ENCODE measurements around the gene CASP7. TPM values are rescaled to one million over a fixed set of nuclear protein-coding genes. Genes with fewer than 3 reads are reported as not detected.

Gene CASP7
- total RNA-seq, 1 donor from 2014 or later: 13.8 TPM

DNA sequence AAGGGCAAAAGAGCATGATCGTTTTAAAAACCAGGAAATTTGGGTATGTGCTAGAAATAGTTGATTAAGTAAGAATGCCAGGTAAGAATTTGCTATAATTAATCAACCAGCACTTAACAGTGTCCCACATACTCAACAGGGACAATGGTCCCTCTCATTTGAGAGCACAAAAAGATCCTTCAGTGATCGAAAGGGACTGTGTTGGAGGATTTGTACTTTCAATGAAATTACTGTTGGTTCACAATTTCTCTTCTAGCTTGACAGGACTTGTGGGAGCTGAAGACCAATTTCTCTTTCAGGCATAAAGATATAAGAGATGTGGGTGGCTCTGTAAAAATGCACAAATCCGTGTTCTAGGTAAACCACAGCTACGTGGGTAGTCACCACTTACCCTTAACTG is 59.3 kb downstream of the CASP7 start:
- H3K27me3 ChIP-seq: no peaks in the 10 kb centered on the region
- no peak for DNase-seq (ENCODE audit: extremely low spot score in 2 of 2)
- no peak overlapping the region for H3K4me3 ChIP-seq
- TF ChIP-seq, protein P1, sequence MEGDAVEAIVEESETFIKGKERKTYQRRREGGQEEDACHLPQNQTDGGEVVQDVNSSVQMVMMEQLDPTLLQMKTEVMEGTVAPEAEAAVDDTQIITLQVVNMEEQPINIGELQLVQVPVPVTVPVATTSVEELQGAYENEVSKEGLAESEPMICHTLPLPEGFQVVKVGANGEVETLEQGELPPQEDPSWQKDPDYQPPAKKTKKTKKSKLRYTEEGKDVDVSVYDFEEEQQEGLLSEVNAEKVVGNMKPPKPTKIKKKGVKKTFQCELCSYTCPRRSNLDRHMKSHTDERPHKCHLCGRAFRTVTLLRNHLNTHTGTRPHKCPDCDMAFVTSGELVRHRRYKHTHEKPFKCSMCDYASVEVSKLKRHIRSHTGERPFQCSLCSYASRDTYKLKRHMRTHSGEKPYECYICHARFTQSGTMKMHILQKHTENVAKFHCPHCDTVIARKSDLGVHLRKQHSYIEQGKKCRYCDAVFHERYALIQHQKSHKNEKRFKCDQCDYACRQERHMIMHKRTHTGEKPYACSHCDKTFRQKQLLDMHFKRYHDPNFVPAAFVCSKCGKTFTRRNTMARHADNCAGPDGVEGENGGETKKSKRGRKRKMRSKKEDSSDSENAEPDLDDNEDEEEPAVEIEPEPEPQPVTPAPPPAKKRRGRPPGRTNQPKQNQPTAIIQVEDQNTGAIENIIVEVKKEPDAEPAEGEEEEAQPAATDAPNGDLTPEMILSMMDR (IDR thresholded peaks at IDR 0.05): no peak
- TF ChIP-seq POLR2A (IDR thresholded peaks at IDR 0.05) (no peak), POLR2AphosphoS5 (IDR thresholded peaks at IDR 0.05; ENCODE audit: insufficient read depth in 1 of 2, low read depth in 1 of 2) (no peak)
- no peaks in the 10 kb centered on the region for H3K4me1 ChIP-seq
- no peak overlapping the region for H3K27ac ChIP-seq
- H3K36me3 ChIP-seq: no peaks in the 10 kb centered on the region
- no peaks in the 10 kb centered on the region for H3K9me3 ChIP-seq
- intact Hi-C loops (cut with DNase I): no loop called here

DNA sequence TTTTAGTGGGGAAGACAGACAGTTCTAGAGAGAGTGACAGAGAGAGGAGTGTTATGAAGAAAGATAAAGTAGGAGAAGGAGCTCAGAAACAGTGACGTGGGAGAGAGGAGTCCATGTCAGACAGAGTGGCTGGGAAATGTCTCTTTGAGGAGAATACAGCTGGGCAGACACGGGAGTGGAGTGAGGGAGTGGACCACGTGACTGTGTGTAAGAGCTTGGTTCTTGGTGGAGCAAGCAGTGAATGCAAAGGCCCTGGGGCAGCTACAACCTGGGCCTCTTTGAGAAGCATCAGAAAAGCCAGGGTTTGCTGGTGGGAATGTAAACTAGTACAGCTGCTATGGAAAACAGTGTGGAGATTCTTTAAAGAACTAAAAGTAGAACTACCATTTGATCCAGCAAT is 59.9 kb downstream of the CASP7 start:
- H3K27me3 ChIP-seq: no peaks in the 10 kb centered on the region
- no peaks in the 10 kb centered on the region for H3K36me3 ChIP-seq
- no peaks in the 10 kb centered on the region for H3K9me3 ChIP-seq
- intact Hi-C loops (cut with DNase I): no loop called here
- no peaks in the 10 kb centered on the region for H3K4me1 ChIP-seq
- H3K4me3 ChIP-seq: no peak overlapping the region
- DNase-seq (ENCODE audit: extremely low spot score in 2 of 2): no peak
- TF ChIP-seq POLR2AphosphoS5 (IDR thresholded peaks at IDR 0.05; ENCODE audit: insufficient read depth in 1 of 2, low read depth in 1 of 2) (no peak), POLR2A (IDR thresholded peaks at IDR 0.05) (no peak)
- TF ChIP-seq, protein P1 (IDR thresholded peaks at IDR 0.05): no peak
- no peak overlapping the region for H3K27ac ChIP-seq

DNA sequence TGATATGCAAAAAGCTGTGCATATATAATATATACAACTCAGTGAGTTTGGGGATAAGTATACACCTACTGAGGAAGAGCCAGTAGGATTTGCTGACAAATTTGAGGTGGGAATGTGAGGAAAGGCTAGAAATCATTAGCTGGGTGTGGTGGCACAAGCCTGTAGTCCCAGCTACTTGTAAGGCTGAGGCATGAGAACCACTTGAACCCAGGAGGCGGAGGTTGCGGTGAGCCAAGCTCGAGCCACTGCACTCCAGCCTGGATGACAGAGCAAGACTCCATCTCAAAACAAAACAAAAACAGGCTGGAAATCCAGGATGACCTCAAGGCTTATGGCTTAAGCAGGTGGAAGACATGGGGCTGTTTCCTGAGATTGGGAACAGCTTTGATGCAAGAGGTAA is 61.1 kb downstream of the CASP7 start:
- intact Hi-C loops (cut with DNase I): no loop called here
- no peak for DNase-seq (ENCODE audit: extremely low spot score in 2 of 2)
- H3K4me3 ChIP-seq: no peak overlapping the region
- H3K36me3 ChIP-seq: no peaks in the 10 kb centered on the region
- no peak overlapping the region for H3K27ac ChIP-seq
- no peaks in the 10 kb centered on the region for H3K4me1 ChIP-seq
- no peaks in the 10 kb centered on the region for H3K27me3 ChIP-seq
- no peaks in the 10 kb centered on the region for H3K9me3 ChIP-seq
- TF ChIP-seq POLR2A (IDR thresholded peaks at IDR 0.05) (no peak), POLR2AphosphoS5 (IDR thresholded peaks at IDR 0.05; ENCODE audit: insufficient read depth in 1 of 2, low read depth in 1 of 2) (no peak)
- TF ChIP-seq, protein P1 (IDR thresholded peaks at IDR 0.05): no peak

DNA sequence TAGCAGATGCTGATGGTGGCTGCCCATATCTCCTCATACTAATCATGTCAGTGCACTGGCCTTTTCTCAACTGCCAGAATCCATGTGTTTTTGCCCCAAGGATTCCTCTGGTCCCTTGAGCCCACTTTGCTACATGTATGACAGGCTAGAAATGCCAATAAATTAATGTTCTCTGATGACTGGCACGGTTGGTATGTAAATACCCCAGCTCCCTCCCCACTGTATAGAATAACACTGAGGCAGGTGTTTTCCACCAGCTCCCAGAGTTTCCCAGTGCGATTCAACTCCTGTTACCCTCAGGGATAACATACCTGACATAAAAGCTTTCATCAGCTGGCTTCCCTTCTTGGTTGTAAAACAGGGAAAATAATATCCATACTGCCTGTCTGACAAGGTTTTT is 62.8 kb downstream of the CASP7 start:
- DNase-seq (ENCODE audit: extremely low spot score in 2 of 2): no peak
- Histone ChIP-seq H3K27me3 (no peaks in the 10 kb centered on the region), H3K4me1 (no peaks in the 10 kb centered on the region), H3K9me3 (no peaks in the 10 kb centered on the region), H3K36me3 (no peaks in the 10 kb centered on the region), H3K27ac (no peak overlapping the region), H3K4me3 (no peak overlapping the region)
- no peak for TF ChIP-seq POLR2AphosphoS5 (IDR thresholded peaks at IDR 0.05; ENCODE audit: insufficient read depth in 1 of 2, low read depth in 1 of 2)
- TF ChIP-seq POLR2A (IDR thresholded peaks at IDR 0.05): no peak
- TF ChIP-seq, protein P1 (IDR thresholded peaks at IDR 0.05): no peak
- intact Hi-C loops (cut with DNase I): no loop called here

DNA sequence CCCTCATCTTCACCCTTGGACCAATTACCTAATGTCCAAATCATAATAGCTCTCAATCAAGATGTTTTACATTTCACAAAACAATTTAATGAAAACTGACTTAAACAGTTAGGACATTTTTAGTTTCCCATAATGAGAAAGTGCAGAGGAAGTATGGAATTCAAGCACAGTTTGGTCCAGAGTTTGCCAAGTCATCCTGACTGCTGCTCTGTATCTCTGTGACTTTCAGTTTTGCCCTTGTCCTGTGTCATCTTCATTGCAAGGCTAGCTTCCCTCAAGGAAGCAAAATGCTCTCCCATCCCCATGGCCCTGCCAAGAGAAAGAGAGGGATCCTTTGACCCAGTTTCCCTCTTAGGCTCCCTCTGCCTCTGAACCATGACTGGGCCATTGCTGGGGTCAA is 63.9 kb downstream of the CASP7 start:
- Histone ChIP-seq H3K4me1 (no peaks in the 10 kb centered on the region), H3K27ac (no peak overlapping the region), H3K9me3 (no peaks in the 10 kb centered on the region), H3K4me3 (no peak overlapping the region), H3K27me3 (no peaks in the 10 kb centered on the region), H3K36me3 (no peaks in the 10 kb centered on the region)
- no peak for TF ChIP-seq POLR2AphosphoS5 (IDR thresholded peaks at IDR 0.05; ENCODE audit: insufficient read depth in 1 of 2, low read depth in 1 of 2)
- TF ChIP-seq, protein P1 (IDR thresholded peaks at IDR 0.05): no peak
- no peak for TF ChIP-seq POLR2A (IDR thresholded peaks at IDR 0.05)
- no peak for DNase-seq (ENCODE audit: extremely low spot score in 2 of 2)
- intact Hi-C loops (cut with DNase I): no loop called here
